ENCODE results near the gene NRG3.

Gene NRG3

GRCh38 chr10:82289945-82290344 lies 415.0 kb downstream of the NRG3 start:
- no peak for DNase-seq (ENCODE audit: low read depth)
- H3K4me3 ChIP-seq (replicated peaks; ENCODE audit: low read depth, low read length): no peak overlapping the region
- TF ChIP-seq, protein P1, sequence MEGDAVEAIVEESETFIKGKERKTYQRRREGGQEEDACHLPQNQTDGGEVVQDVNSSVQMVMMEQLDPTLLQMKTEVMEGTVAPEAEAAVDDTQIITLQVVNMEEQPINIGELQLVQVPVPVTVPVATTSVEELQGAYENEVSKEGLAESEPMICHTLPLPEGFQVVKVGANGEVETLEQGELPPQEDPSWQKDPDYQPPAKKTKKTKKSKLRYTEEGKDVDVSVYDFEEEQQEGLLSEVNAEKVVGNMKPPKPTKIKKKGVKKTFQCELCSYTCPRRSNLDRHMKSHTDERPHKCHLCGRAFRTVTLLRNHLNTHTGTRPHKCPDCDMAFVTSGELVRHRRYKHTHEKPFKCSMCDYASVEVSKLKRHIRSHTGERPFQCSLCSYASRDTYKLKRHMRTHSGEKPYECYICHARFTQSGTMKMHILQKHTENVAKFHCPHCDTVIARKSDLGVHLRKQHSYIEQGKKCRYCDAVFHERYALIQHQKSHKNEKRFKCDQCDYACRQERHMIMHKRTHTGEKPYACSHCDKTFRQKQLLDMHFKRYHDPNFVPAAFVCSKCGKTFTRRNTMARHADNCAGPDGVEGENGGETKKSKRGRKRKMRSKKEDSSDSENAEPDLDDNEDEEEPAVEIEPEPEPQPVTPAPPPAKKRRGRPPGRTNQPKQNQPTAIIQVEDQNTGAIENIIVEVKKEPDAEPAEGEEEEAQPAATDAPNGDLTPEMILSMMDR (IDR thresholded peaks at IDR 0.05; ENCODE audit: low read length, missing control alignments): no peak

- TF ChIP-seq, protein P1 (IDR thresholded peaks at IDR 0.05; ENCODE audit: low read length, missing control alignments): no peak
- no peak for DNase-seq (ENCODE audit: low read depth)
- H3K4me3 ChIP-seq (replicated peaks; ENCODE audit: low read depth, low read length): no peak overlapping the region
Observed at GRCh38 chr10:82294874-82295378, 419.9 kb downstream of the NRG3 start.

DNA sequence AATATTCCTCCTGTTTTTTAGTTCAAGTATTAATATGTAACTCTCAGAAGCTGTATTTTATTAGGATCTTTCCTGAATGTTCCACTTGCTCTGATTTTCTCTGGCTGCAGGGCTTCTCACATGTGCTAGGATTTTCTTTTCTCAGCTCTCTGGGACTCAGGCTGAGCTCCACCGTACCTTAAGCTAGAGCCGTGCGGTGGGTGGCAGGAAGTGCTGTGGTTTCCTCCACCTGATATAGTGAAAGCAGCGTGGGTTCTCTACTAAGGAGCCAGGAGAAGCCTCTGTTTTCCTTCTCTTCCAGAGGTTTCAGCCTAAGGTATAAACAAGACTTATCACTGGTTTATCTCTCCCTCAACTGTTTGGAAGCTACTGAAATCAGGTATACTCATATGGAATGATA lies 433.6 kb downstream of the NRG3 start:
- no peak overlapping the region for H3K4me3 ChIP-seq (replicated peaks; ENCODE audit: low read depth, low read length)
- no peak for DNase-seq (ENCODE audit: low read depth)
- TF ChIP-seq, protein P1 (IDR thresholded peaks at IDR 0.05; ENCODE audit: low read length, missing control alignments): no peak

DNA sequence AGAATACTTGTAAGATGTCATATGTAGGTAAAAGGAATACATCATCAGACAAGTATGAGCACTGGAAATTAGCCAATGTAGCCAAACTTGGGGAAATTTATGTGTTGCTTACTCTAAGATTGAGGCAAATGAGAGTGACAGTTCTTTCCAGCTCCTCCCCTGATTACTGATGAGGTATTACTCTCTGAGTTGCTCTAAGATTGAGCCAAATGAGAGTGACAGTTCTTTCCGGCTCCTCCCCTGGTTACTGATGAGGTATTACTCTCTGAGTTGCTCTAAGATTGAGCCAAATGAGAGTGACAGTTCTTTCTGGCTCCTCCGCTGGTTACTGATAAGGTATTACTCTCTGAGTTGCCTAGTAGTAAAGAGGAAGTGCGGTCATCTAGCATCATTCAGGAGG lies 435.8 kb downstream of the NRG3 start:
- peak; percentile 29 for DNase-seq (ENCODE audit: low read depth)
- no peak overlapping the region for H3K4me3 ChIP-seq (replicated peaks; ENCODE audit: low read depth, low read length)
- TF ChIP-seq, protein P1 (IDR thresholded peaks at IDR 0.05; ENCODE audit: low read length, missing control alignments): no peak

- TF ChIP-seq, protein P1 (IDR thresholded peaks at IDR 0.05; ENCODE audit: low read length, missing control alignments): no peak
Observed at GRCh38 chr10:82313401-82313800, 438.4 kb downstream of the NRG3 start.

DNA sequence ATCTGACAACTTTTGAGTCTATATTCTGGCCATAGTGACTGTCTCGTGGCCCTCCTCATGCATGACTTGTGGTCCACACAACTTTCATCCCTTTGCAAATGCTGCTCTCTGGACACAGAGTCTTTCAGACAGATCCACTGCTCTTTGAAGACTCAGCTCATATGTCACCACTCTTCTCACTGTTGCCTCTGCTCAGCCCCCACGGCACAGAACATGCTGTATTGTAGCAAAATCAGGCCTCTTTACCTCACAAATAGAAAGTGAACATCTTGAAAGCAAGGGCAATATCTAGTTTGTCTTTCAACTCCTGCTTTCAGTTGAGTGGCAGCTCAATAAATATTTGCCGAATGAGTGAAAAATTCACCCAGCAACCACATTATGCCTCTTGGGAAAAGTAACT lies 443.5 kb downstream of the NRG3 start:
- no peak overlapping the region for H3K4me3 ChIP-seq (replicated peaks; ENCODE audit: low read depth, low read length)
- DNase-seq (ENCODE audit: low read depth): no peak
- TF ChIP-seq, protein P1 (IDR thresholded peaks at IDR 0.05; ENCODE audit: low read length, missing control alignments): no peak

More at GRCh38 chr10:82313401-82313800, 438.4 kb downstream of the NRG3 start:
- DNase-seq (ENCODE audit: low read depth): no peak
- no peak overlapping the region for H3K4me3 ChIP-seq (replicated peaks; ENCODE audit: low read depth, low read length)

DNA sequence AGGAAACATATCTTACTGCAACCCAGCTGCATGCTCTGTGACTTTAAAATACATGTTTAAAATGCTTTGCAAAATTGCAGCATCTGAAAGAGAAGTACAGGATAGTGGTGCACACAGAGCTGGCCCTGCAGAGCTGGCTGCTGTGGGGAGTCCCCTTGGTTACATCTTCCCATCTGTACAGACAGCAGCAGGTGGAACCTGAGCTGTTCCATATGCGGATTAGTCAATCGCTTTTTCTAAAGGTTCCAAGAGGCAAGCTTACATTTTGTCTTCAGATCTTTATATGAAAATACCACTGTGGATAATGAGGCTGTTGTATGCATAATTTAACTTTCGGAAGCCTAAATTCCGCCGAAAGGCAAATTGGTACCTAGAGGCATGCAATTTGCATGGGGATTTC lies 444.1 kb downstream of the NRG3 start:
- no peak for DNase-seq (ENCODE audit: low read depth)
- TF ChIP-seq, protein P1 (IDR thresholded peaks at IDR 0.05; ENCODE audit: low read length, missing control alignments): no peak
- H3K4me3 ChIP-seq (replicated peaks; ENCODE audit: low read depth, low read length): no peak overlapping the region

All from fibroblast of pulmonary artery (primary cell).